Neuronal stem cell (in vitro differentiated cells): ENCODE results near the gene ABLIM3.

ENCODE experiments used
- DNase-seq: peaks from one replicate; pipeline ENCODE4 v3.0.0-alpha.2; 2013; ENCODE audit warnings: low spot score
- H2AFZ ChIP-seq: one replicate; pipeline ENCODE4 v1.6.1; 2013; ENCODE audit warnings: mild to moderate bottlenecking, low read length, inconsistent platforms
- H2AK5ac ChIP-seq: 2 replicates; pipeline ENCODE4 v1.6.1; 2013; ENCODE audit warnings: low read depth, mild to moderate bottlenecking, inconsistent platforms, low read length, moderate library complexity, mixed read lengths
- H2BK120ac ChIP-seq: 2 replicates; pipeline ENCODE4 v1.6.1; 2013; ENCODE audit warnings: low read depth, mild to moderate bottlenecking, inconsistent platforms, low read length, moderate library complexity, mixed read lengths
- H2BK12ac ChIP-seq: one replicate; pipeline ENCODE4 v1.6.1; 2013; ENCODE audit warnings: low read length, inconsistent platforms
- H2BK15ac ChIP-seq: 2 replicates; pipeline ENCODE4 v1.6.1; 2013; ENCODE audit warnings: mild to moderate bottlenecking, low read length, inconsistent platforms, mixed read lengths
- H2BK5ac ChIP-seq: one replicate; pipeline ENCODE4 v1.6.1; 2013; ENCODE audit warnings: inconsistent platforms, mild to moderate bottlenecking, low read length, moderate library complexity
- H3K14ac ChIP-seq: one replicate; pipeline ENCODE4 v1.6.1; 2013; ENCODE audit warnings: low read length, inconsistent platforms
- H3K18ac ChIP-seq: 2 replicates; pipeline ENCODE4 v1.6.1; 2013; ENCODE audit warnings: low read length, inconsistent platforms
- H3K23ac ChIP-seq: 2 replicates; pipeline ENCODE4 v1.6.1; 2013; ENCODE audit warnings: low read depth, mild to moderate bottlenecking, mixed read lengths, low read length, inconsistent platforms; ENCODE audit not compliant: poor library complexity
- H3K27ac ChIP-seq: replicated peaks from 3 replicates; pipeline ENCODE4 v1.5.1; 2013; ENCODE audit warnings: low read length, inconsistent platforms
- H3K27me3 ChIP-seq, 3 experiments: 2 replicates each; pipeline ENCODE4 v1.6.1; 2013; ENCODE audit warnings: low read length in 3 of 3, mild to moderate bottlenecking in 2 of 3, inconsistent platforms in 1 of 3, low read depth in 1 of 3, mixed read lengths in 1 of 3, moderate library complexity in 1 of 3; ENCODE audit not compliant: control insufficient read depth in 3 of 3, insufficient read depth in 3 of 3
- H3K36me3 ChIP-seq, 2 donors: replicated peaks in 1 of 2; 2 replicates each; pipeline ENCODE4 v1.6.1; 2013; ENCODE audit warnings: low read length in 2 of 2; ENCODE audit not compliant: control insufficient read depth in 2 of 2, insufficient read depth in 2 of 2
- H3K4ac ChIP-seq: 2 replicates; pipeline ENCODE4 v1.6.1; 2013; ENCODE audit warnings: inconsistent platforms, mild to moderate bottlenecking, low read length, moderate library complexity
- H3K4me1 ChIP-seq, 2 donors: 1 replicate in 1 of 2; 2 replicates in 1 of 2; pipeline ENCODE4 v1.6.1; 2013; ENCODE audit warnings: low read length in 2 of 2, low read depth in 1 of 2; ENCODE audit not compliant: control insufficient read depth in 2 of 2, insufficient read depth in 1 of 2
- H3K4me2 ChIP-seq: one replicate; pipeline ENCODE4 v1.6.1; 2013; ENCODE audit warnings: mild to moderate bottlenecking, low read length, inconsistent platforms; ENCODE audit not compliant: insufficient read depth, poor library complexity, severe bottlenecking
- H3K4me3 ChIP-seq, 2 donors: 2 replicates each; pipeline ENCODE4 v1.5.1; 2013; ENCODE audit warnings: low read length in 2 of 2, mild to moderate bottlenecking in 2 of 2, inconsistent platforms in 1 of 2, moderate library complexity in 1 of 2
- H3K79me1 ChIP-seq: one replicate; pipeline ENCODE4 v1.6.1; 2013; ENCODE audit warnings: low read depth, mild to moderate bottlenecking, inconsistent platforms, low read length, moderate library complexity
- H3K9ac ChIP-seq: one replicate; pipeline ENCODE4 v1.6.1; 2013; ENCODE audit warnings: mild to moderate bottlenecking, low read depth, low read length, inconsistent platforms; ENCODE audit not compliant: poor library complexity
- H3K9me3 ChIP-seq, 2 donors: replicated peaks in 1 of 2; 2 replicates each; pipeline versions ENCODE3 to v1.6.1; 2013; ENCODE audit warnings: low read length in 2 of 2, mild to moderate bottlenecking in 2 of 2, inconsistent platforms in 1 of 2, low read depth in 1 of 2, mixed read lengths in 1 of 2, moderate library complexity in 1 of 2; ENCODE audit not compliant: control insufficient read depth in 2 of 2, insufficient read depth in 1 of 2
- H4K8ac ChIP-seq: one replicate; pipeline ENCODE4 v1.6.1; 2013; ENCODE audit warnings: low read depth, mild to moderate bottlenecking, inconsistent platforms, low read length, moderate library complexity
- H4K91ac ChIP-seq: one replicate; pipeline ENCODE4 v1.6.1; 2013; ENCODE audit warnings: low read length, low read depth, mild to moderate bottlenecking, inconsistent platforms; ENCODE audit not compliant: poor library complexity
- WGBS, 2 donors: extraction: QIAGEN DNeasy Blood & Tissue Kit; methylation state at CpG; one replicate each; pipeline ENCODE4 v1.1.7; 2013; ENCODE audit warnings: missing lambda C conversion rate in 2 of 2, mixed read lengths in 1 of 2; ENCODE audit not compliant: insufficient read length in 2 of 2, insufficient replicate concordance in 1 of 2; ENCODE audit errors: extremely low coverage in 2 of 2; 5-methylcytosine and 5-hydroxymethylcytosine counted together

Gene ABLIM3

DNA sequence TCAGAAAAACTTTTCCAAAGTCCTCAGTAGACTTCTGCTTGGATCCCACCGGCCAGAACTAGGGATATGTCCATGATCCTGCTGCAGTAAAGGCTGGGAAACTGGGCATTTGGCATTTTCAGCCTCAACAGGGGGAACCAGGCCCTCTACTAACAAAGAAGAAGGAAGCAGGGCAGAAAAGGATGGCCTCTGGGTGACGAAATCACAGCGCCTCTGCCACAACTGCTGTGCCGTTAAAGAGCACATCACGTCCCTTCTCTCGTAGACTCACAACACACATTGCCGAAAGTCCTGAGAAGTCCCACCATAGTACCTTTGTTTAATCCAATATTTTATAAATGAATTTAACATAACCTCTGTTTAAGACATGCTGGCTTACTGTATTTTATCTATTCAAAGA is 120.0 kb downstream of the ABLIM3 start:
- Histone ChIP-seq H4K91ac (no peak overlapping the region), H3K18ac (no peak overlapping the region), H3K4me2 (no peak overlapping the region), H2BK120ac (no peak overlapping the region), H3K14ac (no peak overlapping the region), H3K9ac (no peak overlapping the region), H2BK5ac (no peak overlapping the region), H2BK12ac (no peak overlapping the region), H3K79me1 (no peaks in the 10 kb centered on the region), H2AFZ (no peak overlapping the region), H3K23ac (no peak overlapping the region), H3K36me3 (no peaks in the 10 kb centered on the region), H2BK15ac (no peak overlapping the region), H3K27me3 (peaks cover 0 to 31% (median 5%) of the 10 kb centered on the region in 3 experiments), H3K4me3 (no peak overlapping the region), H3K27ac (no peak overlapping the region), H2AK5ac (no peak overlapping the region), H4K8ac (no peak overlapping the region), H3K4me1 (no peaks in the 10 kb centered on the region), H3K9me3 (no peaks in the 10 kb centered on the region), H3K4ac (no peak overlapping the region)
- no CpG with 5 or more reads among the region's 7 CpGs for WGBS, 2 donors
- DNase-seq: no peak

DNA sequence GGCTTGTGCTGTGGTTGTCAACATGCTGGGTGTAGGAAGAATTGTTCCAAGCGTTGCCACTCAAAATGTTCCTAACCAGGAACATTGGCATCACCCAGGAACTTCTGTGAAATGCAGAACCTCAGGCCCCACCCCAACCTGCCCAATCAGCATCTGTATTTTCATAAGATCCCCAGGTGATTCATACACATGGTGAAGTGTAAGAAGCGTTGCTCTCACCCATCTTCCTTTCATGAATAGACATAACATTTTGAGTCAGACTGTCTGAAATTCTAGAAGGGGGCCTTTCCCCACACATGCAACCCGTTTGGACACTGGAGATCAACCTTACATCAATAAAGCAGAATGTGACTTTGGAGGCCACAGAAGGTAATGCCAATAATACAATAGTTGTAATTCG is 121.0 kb downstream of the ABLIM3 start:
- Histone ChIP-seq H3K9ac (no peak overlapping the region), H3K4me1 (no peaks in the 10 kb centered on the region), H3K4me3 (no peak overlapping the region), H2AFZ (no peak overlapping the region), H3K27ac (no peak overlapping the region), H4K8ac (no peak overlapping the region), H3K4ac (no peak overlapping the region), H3K23ac (no peak overlapping the region), H3K79me1 (no peaks in the 10 kb centered on the region), H2AK5ac (no peak overlapping the region), H2BK12ac (no peak overlapping the region), H3K18ac (no peak overlapping the region), H3K9me3 (no peaks in the 10 kb centered on the region), H2BK120ac (no peak overlapping the region), H3K14ac (no peak overlapping the region), H3K27me3 (peaks cover 0 to 31% (median 5%) of the 10 kb centered on the region in 3 experiments), H3K4me2 (no peak overlapping the region), H3K36me3 (no peaks in the 10 kb centered on the region), H2BK5ac (no peak overlapping the region), H2BK15ac (no peak overlapping the region), H4K91ac (no peak overlapping the region)
- no peak for DNase-seq
- WGBS, 2 donors: no CpG with 5 or more reads among the region's 4 CpGs

DNA sequence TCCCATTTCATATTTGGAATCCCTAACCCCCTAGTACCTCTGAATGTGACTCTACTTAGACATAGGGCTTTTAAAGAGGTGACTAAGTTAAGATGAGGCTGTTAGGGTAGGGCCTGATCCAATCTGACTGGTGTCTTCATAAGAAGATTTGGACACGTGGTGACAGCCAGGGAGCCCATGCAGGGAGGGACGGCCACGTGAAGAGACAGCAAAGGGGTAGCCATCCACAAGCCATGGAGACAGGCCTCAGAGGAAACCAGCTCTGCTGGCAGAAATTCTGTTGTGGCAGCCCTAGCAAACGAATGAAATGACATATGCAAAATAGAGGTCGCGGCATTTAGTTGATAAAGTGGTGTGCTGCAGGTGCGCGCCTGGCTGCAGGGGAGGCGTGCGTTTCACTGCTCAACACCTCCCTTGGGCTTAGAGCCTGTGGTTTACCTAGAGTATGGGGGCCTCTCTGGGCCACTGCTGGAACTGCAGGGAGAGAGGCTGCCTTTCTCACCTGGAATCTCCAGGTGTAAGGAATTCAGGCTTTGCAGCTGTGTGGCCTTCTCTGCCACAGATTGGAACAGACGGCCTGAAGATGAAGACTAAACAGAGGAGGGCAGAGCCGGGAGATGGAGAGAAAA is 123.3 kb downstream of the ABLIM3 start:
- peak; percentile 23 for DNase-seq
- Histone ChIP-seq H2BK15ac (no peak overlapping the region), H3K23ac (no peak overlapping the region), H2BK120ac (no peak overlapping the region), H2AFZ (no peak overlapping the region), H3K14ac (peak overlapping the region; percentile 28), H4K91ac (no peak overlapping the region), H3K4me3 (no peak overlapping the region), H3K18ac (no peak overlapping the region), H3K79me1 (no peaks in the 10 kb centered on the region), H3K9me3 (peaks cover 2 to 5% of the 10 kb centered on the region in 2 donors), H2BK5ac (no peak overlapping the region), H3K4ac (no peak overlapping the region), H3K4me1 (no peaks in the 10 kb centered on the region), H2AK5ac (no peak overlapping the region), H3K27ac (no peak overlapping the region), H3K4me2 (no peak overlapping the region), H3K36me3 (no peaks in the 10 kb centered on the region), H3K9ac (peak overlapping the region; percentile 24), H3K27me3 (peaks cover 0 to 24% (median 5%) of the 10 kb centered on the region in 3 experiments), H2BK12ac (peak overlapping the region; percentile 10), H4K8ac (no peak overlapping the region)
- WGBS, 2 donors: no CpG with 5 or more reads among the region's 12 CpGs

DNA sequence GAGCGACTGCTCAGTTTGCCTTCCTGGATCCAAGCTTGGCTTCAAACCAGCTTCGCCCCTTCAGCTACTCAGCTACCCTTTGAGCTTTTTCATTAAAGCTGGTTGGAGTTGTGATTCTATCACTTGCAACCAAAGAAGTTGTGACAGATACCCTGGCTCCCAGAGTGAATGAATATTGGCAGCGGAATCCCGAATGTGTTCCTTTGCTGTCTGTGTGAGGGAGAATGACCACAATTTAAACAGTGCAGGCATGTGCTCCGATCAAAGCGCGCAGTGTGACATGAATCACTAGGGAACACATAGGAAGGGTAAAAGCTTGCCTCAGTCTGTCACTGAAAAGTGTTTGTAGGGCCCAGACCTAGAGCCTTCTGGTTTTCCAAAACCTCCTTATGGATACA is 123.8 kb downstream of the ABLIM3 start:
- H3K23ac ChIP-seq: no peak overlapping the region
- no peak for DNase-seq
- no peak overlapping the region for H2BK12ac ChIP-seq
- H3K4me2 ChIP-seq: no peak overlapping the region
- peaks cover 0 to 23% (median 5%) of the 10 kb centered on the region in 3 experiments for H3K27me3 ChIP-seq
- no peak overlapping the region for H3K18ac ChIP-seq
- WGBS, 2 donors: no CpG with 5 or more reads among the region's 7 CpGs
- H2AFZ ChIP-seq: no peak overlapping the region
- no peak overlapping the region for H2BK15ac ChIP-seq
- no peaks in the 10 kb centered on the region for H3K79me1 ChIP-seq
- H3K36me3 ChIP-seq: no peaks in the 10 kb centered on the region
- no peak overlapping the region for H2AK5ac ChIP-seq
- H4K91ac ChIP-seq: no peak overlapping the region
- H2BK5ac ChIP-seq: no peak overlapping the region
- H3K27ac ChIP-seq: no peak overlapping the region
- H4K8ac ChIP-seq: no peak overlapping the region
- no peak overlapping the region for H3K4me3 ChIP-seq
- peaks cover 2 to 5% of the 10 kb centered on the region in 2 donors for H3K9me3 ChIP-seq
- H3K4ac ChIP-seq: no peak overlapping the region
- H3K14ac ChIP-seq: no peak overlapping the region
- H2BK120ac ChIP-seq: no peak overlapping the region
- H3K9ac ChIP-seq: no peak overlapping the region
- H3K4me1 ChIP-seq: no peaks in the 10 kb centered on the region
